Fibroblast of upper back skin (primary cell): ENCODE results near the gene CCNE1.

Source experiments
- DNase-seq: peaks from one replicate; pipeline ENCODE4 v3.0.0-alpha.2; 2013

The CCNE1 gene

DNA sequence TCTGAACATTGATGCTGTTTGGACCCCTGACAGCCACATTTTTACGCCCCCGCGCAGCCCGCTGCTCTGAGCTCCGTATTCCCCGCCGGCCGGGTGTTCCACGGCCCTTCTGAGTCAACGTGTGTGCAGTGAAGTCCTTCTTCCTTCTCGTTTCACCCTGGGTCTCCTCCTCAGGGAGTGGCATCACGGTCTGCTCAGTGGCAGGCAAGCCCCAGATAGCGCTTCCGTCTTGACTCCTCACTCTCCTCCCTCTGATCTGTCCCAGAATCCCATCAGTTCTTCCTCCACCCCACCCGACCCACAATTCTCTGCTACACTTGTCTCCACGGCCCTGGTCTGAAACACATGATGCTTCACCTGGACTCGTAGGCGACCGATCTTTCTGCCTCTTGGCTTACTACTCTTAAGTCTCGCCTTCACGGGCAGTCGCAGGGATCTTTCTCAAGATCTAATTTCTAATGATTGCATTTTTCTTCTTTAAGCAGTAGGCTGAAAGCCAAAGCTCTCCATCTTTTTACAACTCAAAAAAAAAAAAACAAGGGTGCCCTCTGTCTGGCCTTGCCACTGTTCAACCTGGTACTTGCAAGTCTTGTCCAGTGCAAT, 33.9 kb downstream of the CCNE1 start:
- DNase-seq = peak; percentile 6

DNA sequence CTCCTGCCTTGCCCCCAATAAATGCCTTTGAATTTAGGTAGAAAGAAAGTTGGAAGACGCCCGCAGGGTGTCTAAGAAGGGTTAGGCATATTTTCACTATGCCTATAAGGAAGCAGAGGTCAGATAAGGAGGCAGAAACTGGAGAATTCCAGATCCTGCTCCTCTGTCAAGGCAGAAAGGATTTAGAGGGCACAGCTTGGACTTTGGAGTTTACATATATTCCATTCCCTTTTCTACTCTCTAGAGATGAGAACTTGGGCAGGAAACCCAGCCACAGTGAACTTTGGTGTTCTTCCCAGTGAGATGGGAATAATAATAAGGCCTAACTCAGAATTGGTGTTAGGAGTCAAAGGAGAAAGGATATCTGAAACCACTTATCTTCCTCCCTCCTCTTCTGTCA, 37.4 kb downstream of the CCNE1 start:
- no peak for DNase-seq

DNA sequence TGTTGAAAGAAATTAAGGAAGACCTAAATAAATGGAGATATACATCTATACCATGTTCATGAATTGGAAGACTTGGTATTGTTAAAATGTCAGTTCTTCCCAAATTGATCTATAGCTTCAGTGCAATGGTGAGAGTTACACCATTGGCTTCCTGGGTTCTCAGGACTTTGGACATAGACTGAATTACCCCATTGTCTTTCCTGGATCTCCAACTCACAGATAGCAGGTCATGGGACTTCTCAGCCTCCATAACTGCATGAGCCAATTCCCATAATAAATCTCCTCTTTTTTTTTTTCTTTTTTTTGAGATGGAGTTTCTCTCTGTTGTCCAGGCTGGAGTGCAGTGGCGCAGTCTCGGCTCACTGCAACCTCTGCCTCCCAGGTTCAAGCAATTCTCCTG, 38.7 kb downstream of the CCNE1 start:
- no peak for DNase-seq

DNA sequence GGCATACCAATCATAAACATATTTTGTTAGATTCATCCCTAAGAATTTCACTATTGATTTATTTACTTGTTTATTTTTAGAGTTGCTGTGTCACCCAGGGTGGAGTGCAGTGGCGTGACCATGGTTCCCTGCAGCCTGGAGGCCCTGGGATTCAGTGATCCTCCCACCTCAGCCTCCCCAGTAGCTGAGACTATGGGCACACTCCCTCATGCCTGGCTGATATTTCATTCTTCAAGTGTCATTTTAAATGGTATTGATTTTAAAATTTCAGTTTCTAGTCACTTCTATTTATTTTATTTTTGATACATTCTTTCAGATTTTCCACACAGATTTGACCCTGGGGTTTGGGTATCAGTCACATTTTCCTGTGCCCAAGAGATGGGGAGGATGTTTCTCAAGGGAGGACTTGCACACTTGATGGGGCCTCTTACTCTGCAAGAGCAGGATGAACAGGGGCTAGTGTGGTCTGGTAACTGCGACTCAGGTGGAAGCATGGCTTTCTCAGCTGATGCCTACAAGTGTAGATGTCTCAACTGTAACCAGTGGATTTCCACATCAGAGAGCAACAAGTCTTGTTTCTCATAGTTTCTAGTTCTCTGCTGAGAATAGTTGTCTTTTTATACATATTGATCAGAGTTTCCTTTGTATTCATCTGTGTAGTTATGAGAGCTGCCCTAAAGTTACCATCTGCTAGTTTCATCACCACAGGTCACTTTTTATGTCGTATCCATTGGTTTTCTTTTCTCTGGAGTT, 40.2 kb downstream of the CCNE1 start:
- DNase-seq = no peak

DNA sequence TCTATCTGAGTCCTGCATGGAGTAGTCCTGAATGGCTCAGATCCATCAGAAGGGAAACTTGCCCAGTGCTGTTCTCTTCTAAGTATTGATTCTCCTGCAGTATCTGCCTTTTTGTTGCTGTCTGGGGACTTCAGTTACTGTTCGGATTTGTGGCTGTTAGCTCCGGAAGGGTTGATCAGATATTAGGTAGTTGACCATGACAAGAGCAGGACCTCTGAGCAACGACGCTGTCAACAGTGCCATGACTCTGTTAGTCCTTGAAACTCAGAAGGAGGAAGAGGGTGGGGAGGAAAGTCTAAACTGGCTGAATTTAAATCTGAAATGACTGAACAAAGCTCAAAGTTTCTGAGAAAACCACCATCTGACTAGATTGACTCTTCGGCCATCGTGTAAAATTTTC, 42.2 kb downstream of the CCNE1 start:
- DNase-seq = no peak

DNA sequence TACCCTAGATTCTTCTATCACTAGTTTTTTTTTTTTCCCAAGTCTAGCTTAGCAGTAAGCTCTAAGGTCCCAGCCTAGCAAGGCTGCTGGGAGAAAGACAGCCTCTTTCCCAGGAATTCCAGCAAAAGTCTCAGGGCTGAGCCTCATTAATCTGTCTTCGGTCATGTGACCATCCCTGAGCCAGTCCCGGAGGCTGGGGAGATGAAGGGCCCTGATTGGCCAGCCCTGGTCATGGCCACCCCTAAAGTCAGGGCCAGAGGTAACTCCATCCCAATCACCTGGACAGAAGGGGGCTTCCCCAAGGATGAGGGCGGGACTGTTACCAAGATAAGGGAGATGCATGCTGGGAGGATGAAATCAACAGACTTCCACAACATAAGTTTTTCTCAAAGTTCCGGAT, 43.3 kb downstream of the CCNE1 start:
- DNase-seq = no peak

DNA sequence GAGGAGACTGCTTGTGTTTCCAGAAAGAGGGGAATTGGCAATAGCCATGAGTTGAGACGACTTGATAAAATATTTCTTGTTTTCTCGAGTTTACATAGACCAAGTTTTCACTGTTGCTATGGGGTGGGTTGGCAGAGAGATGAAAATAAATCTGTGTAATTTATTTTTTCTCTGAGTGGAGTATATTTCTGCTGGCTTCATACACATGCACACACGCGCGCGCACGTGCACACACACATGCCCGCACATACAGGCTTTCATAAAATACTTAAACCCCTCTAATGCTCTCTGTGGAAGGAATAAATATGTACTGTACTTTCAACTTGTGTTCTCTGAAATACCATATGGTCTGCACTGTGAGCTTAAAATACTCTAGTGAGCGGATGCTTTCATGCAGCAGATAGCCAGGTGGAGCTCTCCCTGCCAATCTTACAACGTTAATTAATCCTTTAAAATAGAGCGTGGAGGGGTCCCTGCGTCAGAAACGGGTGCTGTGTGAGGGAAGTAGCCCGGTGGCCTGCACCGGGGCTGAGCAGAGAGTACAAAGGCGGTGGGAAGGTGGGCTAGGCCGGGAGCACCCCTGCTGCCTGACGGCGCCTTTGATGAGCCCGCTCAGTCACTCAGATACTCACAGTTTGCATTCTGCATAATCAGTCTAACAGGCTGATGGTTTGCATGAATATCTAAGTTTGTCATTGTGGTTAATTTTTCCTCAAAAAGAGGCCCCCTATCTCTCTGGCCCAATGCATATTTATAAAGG, 44.1 kb downstream of the CCNE1 start:
- DNase-seq = no peak

DNA sequence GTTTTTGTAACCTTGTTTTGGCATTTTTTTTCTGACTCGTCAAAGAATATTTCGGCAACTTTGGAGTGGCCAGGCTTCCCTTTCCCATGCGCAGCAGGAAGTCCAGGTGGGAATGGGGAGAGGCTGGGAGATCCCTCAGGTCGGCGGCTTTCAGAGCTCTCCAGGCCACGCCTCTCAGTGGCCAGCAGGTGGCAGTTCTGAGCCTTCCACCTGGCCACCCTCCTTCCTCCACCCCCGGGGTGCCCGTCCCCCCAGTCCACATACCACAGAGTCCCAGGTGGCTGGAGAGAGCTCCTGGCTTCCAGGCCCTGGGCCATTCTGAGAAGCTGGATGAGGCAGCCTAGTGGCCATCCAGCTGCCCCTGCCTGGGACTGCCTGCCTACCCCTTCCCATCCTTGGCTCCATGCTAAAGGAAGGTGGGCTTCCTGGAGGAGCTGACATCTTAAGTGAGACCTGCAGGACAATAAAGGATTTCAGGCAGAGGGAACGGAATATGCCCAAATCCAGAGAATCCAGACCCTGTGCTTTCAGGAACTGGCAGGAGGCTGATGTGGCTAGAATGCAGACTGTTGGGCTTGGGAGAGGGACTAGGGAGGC, 46.3 kb downstream of the CCNE1 start:
- no peak for DNase-seq

DNA sequence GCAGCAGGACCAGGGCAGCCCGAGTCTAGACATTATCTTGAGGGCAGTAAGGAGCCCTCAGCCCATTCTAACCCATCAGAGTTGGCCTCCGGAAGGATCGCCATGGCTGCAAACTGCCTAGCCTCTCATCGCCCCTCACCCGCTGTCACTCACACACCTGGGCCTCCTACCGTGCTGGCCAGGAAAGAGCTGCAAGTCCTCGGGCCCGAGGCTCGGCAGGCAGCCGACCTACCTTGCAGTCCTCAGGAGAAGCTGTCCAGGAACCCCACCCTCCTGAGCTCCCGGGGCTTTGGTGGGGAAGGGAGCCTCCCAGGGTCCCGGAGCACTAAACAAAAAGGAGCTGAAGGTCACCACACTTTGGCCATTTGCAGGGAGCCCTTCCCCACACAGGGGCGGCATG, 46.8 kb downstream of the CCNE1 start:
- no peak for DNase-seq

DNA sequence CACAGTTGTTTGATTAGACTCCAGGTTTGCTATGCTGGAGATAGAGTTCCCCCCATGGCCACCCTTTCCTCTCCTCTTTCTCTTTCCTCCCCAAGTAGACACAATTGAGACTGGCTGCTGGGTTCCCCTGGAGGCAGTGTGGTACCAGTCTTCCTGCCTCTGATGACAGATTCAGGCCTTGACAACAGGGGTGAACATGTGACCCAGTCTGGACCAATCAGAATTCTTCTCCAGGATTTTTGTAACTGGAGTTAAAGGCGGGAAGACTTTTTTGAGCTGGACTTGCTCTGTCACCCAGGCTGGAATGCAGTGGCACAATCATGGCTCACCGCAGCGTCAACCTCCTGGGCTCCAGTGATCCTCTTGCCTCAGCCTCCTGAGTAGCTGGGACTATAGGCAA, 48.7 kb downstream of the CCNE1 start:
- DNase-seq = no peak

DNA sequence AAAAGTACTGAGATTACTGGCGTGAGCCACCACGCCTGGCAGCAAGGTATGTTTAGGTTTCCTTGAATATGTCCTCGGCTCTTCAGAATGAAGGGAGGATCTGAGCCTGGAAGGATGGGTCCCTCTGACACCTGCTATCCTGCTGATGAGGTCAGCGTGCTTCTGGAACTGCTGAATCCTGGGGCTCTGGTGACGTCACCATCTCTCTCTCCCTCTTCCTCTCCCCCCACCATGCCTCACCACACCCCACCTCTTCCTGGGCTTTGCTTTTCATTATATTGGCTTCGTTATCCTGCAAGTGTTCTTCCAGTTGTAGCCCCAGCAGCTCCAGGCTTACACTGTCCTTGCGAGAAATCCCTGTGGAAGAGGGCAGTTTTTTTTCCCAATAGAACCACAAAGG, 49.8 kb downstream of the CCNE1 start:
- DNase-seq = no peak

DNA sequence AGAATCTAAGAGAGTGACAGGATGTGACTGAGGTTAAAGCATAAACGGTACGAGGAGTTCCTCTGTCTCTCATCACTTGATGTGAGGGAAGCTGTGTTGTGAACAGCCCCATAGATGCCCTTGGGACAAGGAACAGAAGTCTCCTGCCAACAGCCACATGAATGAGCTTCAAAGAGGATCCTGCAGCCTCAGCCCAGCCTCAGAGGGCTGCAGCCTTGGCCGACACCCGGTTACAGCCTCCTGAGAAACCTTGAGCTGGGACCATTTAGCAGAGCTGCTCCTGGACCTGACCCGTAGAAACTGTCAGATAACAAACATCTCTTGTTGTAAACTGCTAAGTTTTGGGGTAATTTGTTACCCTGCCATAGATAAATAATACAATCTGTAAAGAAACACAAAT, 54.2 kb downstream of the CCNE1 start:
- no peak for DNase-seq

DNA sequence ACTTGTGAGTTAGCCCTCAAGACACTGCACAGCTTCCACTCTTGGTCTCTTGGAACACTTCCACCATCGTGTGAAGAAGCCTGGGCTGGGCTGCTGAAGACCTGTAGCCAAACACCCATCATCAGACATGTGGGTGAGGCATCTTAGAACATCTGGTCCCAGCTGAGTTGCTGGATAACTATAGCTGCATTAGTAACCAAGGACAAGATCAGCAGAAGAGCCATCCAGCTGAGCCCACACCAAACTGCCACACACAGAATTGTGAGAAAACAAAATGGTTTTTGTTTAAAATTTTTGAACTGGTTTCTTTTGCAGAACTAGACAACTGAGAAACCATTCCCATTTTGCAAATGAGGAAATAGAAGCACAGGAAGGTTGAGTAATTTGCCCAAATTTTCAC, 56.2 kb downstream of the CCNE1 start:
- DNase-seq = no peak

DNA sequence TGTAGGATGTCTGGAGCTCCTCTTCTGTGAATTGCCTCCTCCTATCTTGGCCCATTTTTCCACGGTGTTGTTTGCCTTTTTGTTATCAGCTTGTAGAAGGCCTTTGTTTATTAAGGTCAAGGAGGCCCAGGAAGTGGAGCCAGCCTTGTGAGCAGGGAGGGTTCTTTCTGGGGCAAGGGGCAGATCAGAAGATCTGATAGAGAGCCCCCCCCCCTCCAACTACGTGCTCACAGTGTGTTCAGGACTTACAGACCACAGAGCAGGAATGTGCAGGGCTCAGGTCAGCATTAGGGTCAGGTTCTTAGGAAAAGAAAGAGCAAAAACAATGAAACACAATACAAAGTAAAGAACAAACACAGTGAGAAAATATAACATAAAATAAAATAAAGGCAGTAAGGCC, 59.4 kb downstream of the CCNE1 start:
- DNase-seq = no peak

DNA sequence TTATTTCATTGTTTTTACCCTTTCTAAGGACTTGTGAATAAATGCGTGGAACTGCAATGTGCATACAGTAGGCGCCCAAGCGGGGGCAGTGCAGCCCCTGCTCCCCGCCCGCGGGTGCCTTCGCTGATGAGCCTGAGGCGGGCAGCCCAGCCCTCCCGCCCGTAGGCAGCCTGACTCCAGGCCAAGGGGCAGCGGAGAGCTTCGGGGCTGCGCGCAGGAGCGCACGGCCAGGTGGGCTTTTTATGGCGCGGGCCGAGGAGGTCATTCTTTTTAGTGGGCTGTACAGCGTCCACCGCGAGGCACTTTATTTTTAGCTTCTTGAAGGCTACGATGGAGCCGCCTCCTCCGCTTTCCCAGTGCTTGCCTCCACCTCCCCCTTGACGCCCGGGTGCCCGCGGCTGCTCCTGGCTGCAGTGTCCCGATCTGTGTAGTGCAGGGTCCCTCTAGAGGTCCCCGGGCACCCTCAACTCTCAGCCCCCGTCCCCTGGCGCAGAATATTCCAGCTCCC, 60.5 kb downstream of the CCNE1 start:
- no peak for DNase-seq

DNA sequence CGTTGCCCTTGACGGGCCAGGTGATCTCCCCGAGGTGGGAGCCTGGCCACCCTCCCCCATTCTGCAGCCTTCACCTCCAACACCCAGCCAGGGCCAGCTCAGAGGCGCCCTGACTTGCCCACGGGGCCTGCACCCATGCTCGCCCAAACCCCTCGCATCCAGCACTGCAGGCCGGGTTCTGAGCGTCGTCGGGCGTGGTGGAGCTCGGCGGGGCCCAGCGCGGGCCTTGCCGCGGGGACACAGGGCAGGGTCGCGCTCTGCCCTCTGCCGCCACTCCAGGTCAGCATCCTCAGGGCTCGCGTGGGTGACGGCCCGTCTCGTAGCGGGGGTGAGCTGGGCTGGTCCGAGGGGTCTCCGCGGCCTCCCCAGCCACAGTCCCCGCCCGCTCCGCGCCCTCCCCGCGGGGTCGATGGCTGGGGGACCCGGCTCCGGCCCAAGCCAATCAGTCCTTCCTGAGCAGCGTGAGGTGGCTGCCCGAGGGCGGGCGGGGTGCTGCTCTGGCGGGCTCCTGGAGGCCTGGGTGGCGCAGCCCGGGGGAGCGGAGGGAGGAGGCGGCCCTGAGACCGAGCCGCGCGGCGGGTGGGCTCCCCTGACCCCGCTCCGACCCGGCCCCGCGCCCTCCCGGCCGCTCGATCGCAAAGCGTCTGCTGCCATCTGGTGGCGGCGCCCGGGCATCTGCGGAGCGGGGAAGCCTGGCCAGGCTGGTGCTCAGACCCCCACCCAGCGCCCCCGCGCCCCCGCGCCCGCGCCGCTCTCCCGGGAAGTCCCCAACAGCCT, 61.4 kb downstream of the CCNE1 start:
- DNase-seq = peak; percentile 34
